ENCODE data around the gene PJVK. TPM values are rescaled to one million over a fixed set of nuclear protein-coding genes. Genes with fewer than 3 reads are reported as not detected.

The PJVK gene
- total and polyA plus RNA-seq, 10 of the 15 experiments (the other 5 are each of a cell fraction or from before 2014, with no cell fraction given), result 1.8 to 6.8 (median 3.2) TPM

GRCh38 chr2:178404368-178404767 lies 46.8 kb upstream of the PJVK start:
- Histone ChIP-seq H3K36me3 (ENCODE audit: control insufficient read depth in 2 of 2, insufficient read depth in 2 of 2, low read length in 1 of 2) (no peaks in the 10 kb centered on the region), H3K27ac (ENCODE audit: control insufficient read depth, insufficient read depth) (peak overlapping the region; percentile 64), H3K4me1 (ENCODE audit: control insufficient read depth, insufficient read depth, low read length) (peaks cover 24% of the 10 kb centered on the region), H3K4me3 (peak overlapping the region; percentile 36; the same call in 1 of the 2 replicates), H3K79me2 (ENCODE audit: control insufficient read depth, insufficient read depth, low read length) (no peaks in the 10 kb centered on the region), H3K9me3 (replicated peaks; ENCODE audit: control insufficient read depth, insufficient read depth, low read length) (no peaks in the 10 kb centered on the region), H4K20me1 (ENCODE audit: control insufficient read depth, insufficient read depth) (no peaks in the 10 kb centered on the region), H3K4me2 (ENCODE audit: control insufficient read depth, insufficient read depth) (peak overlapping the region; percentile 92), H3K9ac (ENCODE audit: control insufficient read depth, insufficient read depth, low read length) (peak overlapping the region; percentile 17), H3K27me3 (replicated peaks in 1 of 2; ENCODE audit: control insufficient read depth in 2 of 2, insufficient read depth in 2 of 2, low read length in 1 of 2) (no peaks in the 10 kb centered on the region), H2AFZ (ENCODE audit: control insufficient read depth, low read depth, low read length) (peak overlapping the region; percentile 55)
- FAIRE-seq (peak; percentile 99), ATAC-seq (peak; percentile 99), DNase-seq (ENCODE audit: low read depth, low spot score) (peak; percentile 95)
- in situ Hi-C loops (cut with MboI) (no loop called here), intact Hi-C loops (cut with micrococcal nuclease; ENCODE audit: unreplicated experiment) (loop anchor here (1.0 to 5.0 kb wide), 2 partner anchors 9 to 128 kb away; no protein-coding TSS in a partner anchor)
- SMC1A ChIA-PET (ENCODE audit: uncharacterized antibody, unreplicated experiment), result interaction anchor here (1.0 to 18.1 kb wide), 6 partner anchors 9 to 126 kb away, joined by 3 to 454 read pairs (median 10); partner anchors contain the start of genes PJVK and PRKRA
- CTCF ChIA-PET, result interaction anchor here (0.9 to 19.4 kb wide), 6 partner anchors 9 to 296 kb away, joined by 3 to 702 read pairs (median 3); partner anchors contain the start of genes PJVK and PRKRA
- under 1% methylated on average over 4 of the region's 4 CpGs for WGBS (ENCODE audit: insufficient coverage, insufficient replicate concordance, low lambda C conversion rate, missing lambda C conversion rate)
- BruUV-seq (replicated peaks), result no TSS peak
- POLR2A ChIA-PET, result interaction anchor here (0.6 to 5.9 kb wide), 8 partner anchors 9 to 290 kb away, joined by 3 to 64 read pairs (median 4); partner anchors contain the start of genes PJVK and PRKRA
- RAD21 ChIA-PET (ENCODE audit: unreplicated experiment), result interaction anchor here (0.9 to 7.3 kb wide), 6 partner anchors 10 to 292 kb away, joined by 3 to 162 read pairs (median 6); partner anchors contain the start of genes PJVK, PRKRA and RBM45
- TF ChIP-seq MYB (IDR thresholded peaks at IDR 0.05; ENCODE audit: borderline replicate concordance, low read depth, low read length), result peak; percentile 100
- peak; percentile 45; the same call in 1 of the 2 replicates for TF ChIP-seq REST (IDR thresholded peaks at IDR 0.05; ENCODE audit: low read depth, low read length)
- peak; percentile 89 for TF ChIP-seq POU2F2 (IDR thresholded peaks at IDR 0.05; ENCODE audit: borderline replicate concordance, low read depth, low read length)
- TF ChIP-seq BHLHE40 (IDR thresholded peaks at IDR 0.05; ENCODE audit: borderline replicate concordance in 1 of 2, low read depth in 2 of 2, low read length in 1 of 2), result peak; percentile 71 to 85
- peak; percentile 37; the same call in 1 of the 2 replicates for TF ChIP-seq NKRF (conservative IDR thresholded peaks at IDR 0.05)
- TF ChIP-seq KAT2A (conservative IDR thresholded peaks at IDR 0.05; ENCODE audit: control insufficient read depth, low read depth, low read length), result no peak
- peak; percentile 45; the same call in 1 of the 2 replicates for TF ChIP-seq YY1 (IDR thresholded peaks at IDR 0.05; ENCODE audit: low read depth, low read length)
- peak; percentile 92 for TF ChIP-seq IKZF1 (conservative IDR thresholded peaks at IDR 0.05)
- TF ChIP-seq ZNF217 (IDR thresholded peaks at IDR 0.05), result peak; percentile 48; the same call in 1 of the 2 replicates
- TF ChIP-seq TCF3 (IDR thresholded peaks at IDR 0.05; ENCODE audit: borderline replicate concordance, insufficient read depth, low read depth, low read length), result peak; percentile 100
- peak; percentile 74 for TF ChIP-seq PBX3 (IDR thresholded peaks at IDR 0.05; ENCODE audit: insufficient replicate concordance, low read depth, low read length)
- peak; percentile 85; the same call in 1 of the 2 replicates for TF ChIP-seq PML (IDR thresholded peaks at IDR 0.05; ENCODE audit: low read length)
- 0 out of 2 replicates have a peak, but pooled peaks have one; percentile 33 for TF ChIP-seq TAF1 (IDR thresholded peaks at IDR 0.05; ENCODE audit: borderline replicate concordance, low read depth, low read length)
- TF ChIP-seq NR2C2 (IDR thresholded peaks at IDR 0.05; ENCODE audit: borderline replicate concordance, control insufficient read depth, insufficient read length, low read depth), result no peak
- peak; percentile 72 for TF ChIP-seq ATF7 (IDR thresholded peaks at IDR 0.05; ENCODE audit: low read depth)
- TF ChIP-seq HDGF (IDR thresholded peaks at IDR 0.05), result no peak
- peak; percentile 99 for TF ChIP-seq IRF4 (IDR thresholded peaks at IDR 0.05; ENCODE audit: low read depth, low read length)
